Lung (tissue), 12 donors: ENCODE measurements around the gene SECTM1. TPM values are rescaled to one million over a fixed set of nuclear protein-coding genes. Genes with fewer than 3 reads are reported as not detected.

Experiments used
- ATAC-seq: fragments of 200-7000 bp; cut with Tn5 transposase; one replicate; pipeline ENCODE4 v1.9.1; 2020; ENCODE audit warnings: moderate number of reproducible peaks; ENCODE audit not compliant: insufficient read depth, low FRiP score
- DNase-seq, 3 donors: peaks; one replicate each; pipeline ENCODE4 v3.0.0-alpha.2; 2013 to 2017
- H3K27ac ChIP-seq, 2 donors: one replicate each; pipeline ENCODE4 v1.5.1; 2013; ENCODE audit warnings: mild to moderate bottlenecking in 2 of 2, moderate library complexity in 2 of 2, control low read depth in 1 of 2, inconsistent platforms in 1 of 2, low read depth in 1 of 2, low read length in 1 of 2
- H3K27me3 ChIP-seq, 3 donors: one replicate each; pipeline ENCODE4 v1.5.1; 2013; ENCODE audit warnings: low read length in 2 of 3; ENCODE audit not compliant: control insufficient read depth in 3 of 3, insufficient read depth in 3 of 3
- H3K36me3 ChIP-seq, 4 donors: one replicate each; pipeline ENCODE4 v1.5.1; 2013; ENCODE audit warnings: low read length in 4 of 4, mild to moderate bottlenecking in 1 of 4, moderate library complexity in 1 of 4; ENCODE audit not compliant: control insufficient read depth in 4 of 4, insufficient read depth in 4 of 4
- H3K4me1 ChIP-seq, 5 donors: one replicate each; pipeline ENCODE4 v1.5.1; 2013; ENCODE audit warnings: low read length in 5 of 5, mild to moderate bottlenecking in 2 of 5, moderate library complexity in 1 of 5; ENCODE audit not compliant: control insufficient read depth in 5 of 5, insufficient read depth in 5 of 5
- H3K4me3 ChIP-seq: one replicate; pipeline ENCODE4 v1.5.1; 2013; ENCODE audit warnings: mild to moderate bottlenecking, control low read depth, moderate library complexity
- H3K9ac ChIP-seq, 2 donors: one replicate each; pipeline ENCODE4 v1.5.1; 2013; ENCODE audit warnings: low read length in 2 of 2, control low read depth in 1 of 2; ENCODE audit not compliant: insufficient read depth in 1 of 2
- H3K9me3 ChIP-seq, 4 donors: one replicate each; pipeline ENCODE4 v1.5.1; 2013; ENCODE audit warnings: low read length in 3 of 4, mild to moderate bottlenecking in 1 of 4, moderate library complexity in 1 of 4; ENCODE audit not compliant: control insufficient read depth in 4 of 4, insufficient read depth in 3 of 4
- CTCF ChIP-seq: IDR thresholded peaks from 2 replicates; pipeline ENCODE4 v1.5.1; 2012; ENCODE audit warnings: mild to moderate bottlenecking; ENCODE audit errors: control extremely low read depth, extremely low read depth
- WGBS, 2 donors: extraction: QIAGEN DNeasy Blood & Tissue Kit; methylation state at CpG; one replicate each; pipeline ENCODE4 v1.1.7; 2013; 5-methylcytosine and 5-hydroxymethylcytosine counted together
- polyA plus RNA-seq, 2 donors: library from polyadenylated mRNA; stranded (reverse); fragments of 200-250 nt; gene quantifications; one replicate each; pipeline ENCODE4 v1.2.1, GENCODE V29; 2013
- total RNA-seq, 2 donors: library from RNA; depleted of rRNA in 1 of 2; stranded (reverse); fragments of >200 nt in 1 of 2; gene quantifications; one replicate each; pipeline ENCODE4 v1.2.1, GENCODE V29; 2014 to 2021
- donor health status: control.
- donor health status: control.
- donor health status: Bipolar disorder and iron deficiency.
- donor health status: healthy.
- donor health status: DM: yes; HTN: yes; CAD: no.

Gene SECTM1
- total and polyA plus RNA-seq, 4 donors, result 12.5 to 68.6 (median 26.4) TPM

GRCh38 chr17:82295472-82295814 lies 38.1 kb downstream of the SECTM1 start:
- no peak overlapping the region for H3K27ac ChIP-seq
- TF ChIP-seq CTCF, result no peak
- no peaks in the 10 kb centered on the region for H3K9me3 ChIP-seq
- H3K4me3 ChIP-seq, result no peak overlapping the region
- ATAC-seq, result no peak
- no peak for DNase-seq
- 56 to 82% methylated on average over 4 of the region's 4 CpGs for WGBS, 2 donors
- no peaks in the 10 kb centered on the region for H3K27me3 ChIP-seq
- H3K9ac ChIP-seq, result no peak overlapping the region
- H3K4me1 ChIP-seq, result peaks cover 7 to 21% (median 11%) of the 10 kb centered on the region in 5 donors
- no peaks in the 10 kb centered on the region for H3K36me3 ChIP-seq

GRCh38 chr17:82294064-82294773 lies 39.3 kb downstream of the SECTM1 start:
- H3K27me3 ChIP-seq, result no peaks in the 10 kb centered on the region
- WGBS, 2 donors, result 85 to 90% methylated on average over 15 of the region's 15 CpGs
- H3K27ac ChIP-seq, result peak overlapping the region in 1 of 2 donors; percentile 23
- no peaks in the 10 kb centered on the region for H3K36me3 ChIP-seq
- ATAC-seq (no peak), DNase-seq (no peak)
- H3K9me3 ChIP-seq, result no peaks in the 10 kb centered on the region
- no peak for TF ChIP-seq CTCF
- H3K4me3 ChIP-seq, result no peak overlapping the region
- peak overlapping the region in 1 of 2 donors; percentile 13 for H3K9ac ChIP-seq
- H3K4me1 ChIP-seq, result peaks cover 7 to 21% (median 11%) of the 10 kb centered on the region in 5 donors

- peak; percentile 97 to 99 (median 98) for DNase-seq
- Histone ChIP-seq H3K36me3 (no peaks in the 10 kb centered on the region), H3K27ac (peak overlapping the region; percentile 96 to 97), H3K4me3 (peak overlapping the region; percentile 72), H3K27me3 (no peaks in the 10 kb centered on the region), H3K9me3 (no peaks in the 10 kb centered on the region), H3K4me1 (peaks cover 5 to 21% (median 8%) of the 10 kb centered on the region in 5 donors), H3K9ac (peak overlapping the region in 1 of 2 donors; percentile 28)
- WGBS, 2 donors, result 4% methylated on average over 75 to 86 of the region's 86 CpGs
- ATAC-seq, result peak; percentile 90
- no peak for TF ChIP-seq CTCF
These were observed 41.1 kb downstream of the SECTM1 start for GRCh38 chr17:82292251-82293154.
